SK-N-SH (cell line): ENCODE measurements around the gene RNF121. TPM values are rescaled to one million over a fixed set of nuclear protein-coding genes. Genes with fewer than 3 reads are reported as not detected.

Experiments
- CTCF ChIA-PET: fragments of 300-600, 350-600 bp; formaldehyde crosslinking; extraction: SDS; loops from one replicate; lab custom pipeline; 2021; lab: Yijun Ruan, JAX
- POLR2A ChIA-PET: fragments of 350-600 bp; sonication (Branson Sonifier 250); formaldehyde crosslinking; extraction: SDS; loops from one replicate; lab custom pipeline; 2020; ENCODE audit warnings: antibody characterized with exemption, inconsistent platforms; lab: Yijun Ruan, JAX
- DNase-seq: peaks from one replicate; pipeline ENCODE4 v3.0.0; 2012
- H2AFZ ChIP-seq: fragments of 200-600 bp; sonication (generic); 2 replicates; pipeline ENCODE4 v1.8.1; 2016; ENCODE audit warnings: antibody characterized with exemption, mild to moderate bottlenecking, low read depth
- H3F3A ChIP-seq: fragments of 200-600 bp; sonication (generic); replicated peaks from 2 replicates; pipeline ENCODE3; 2016; ENCODE audit warnings: antibody characterized with exemption, mild to moderate bottlenecking; ENCODE audit not compliant: insufficient read depth
- H3K27ac ChIP-seq, 2 experiments: fragments of 200-500 bp in 1 of 2; fragments of 200-600 bp in 1 of 2; sonication (Bioruptor generic) in 1 of 2; sonication (generic), shearing (Covaris generic) in 1 of 2; 2 replicates each; pipeline versions ENCODE4 v1.5.1 to v1.6.1; 2014 to 2016; ENCODE audit warnings: low read depth in 2 of 2, inconsistent platforms in 1 of 2, low read length in 1 of 2, mild to moderate bottlenecking in 1 of 2, mixed read lengths in 1 of 2
- H3K27me3 ChIP-seq: fragments of 200-600 bp; sonication (generic), shearing (Covaris generic); 2 replicates; pipeline ENCODE4 v1.6.1; 2016; ENCODE audit warnings: mixed run types; ENCODE audit not compliant: insufficient read depth
- H3K36me3 ChIP-seq, 2 experiments: fragments of 200-500 bp in 1 of 2; fragments of 200-600 bp in 1 of 2; sonication (Bioruptor generic) in 1 of 2; sonication (generic) in 1 of 2; replicated peaks in 1 of 2; 2 replicates each; pipeline versions ENCODE3 to v1.5.1; 2014 to 2016; ENCODE audit warnings: low read length in 1 of 2, mild to moderate bottlenecking in 1 of 2; ENCODE audit not compliant: insufficient read depth in 2 of 2, control insufficient read depth in 1 of 2
- H3K4me1 ChIP-seq, 2 experiments: fragments of 200-500 bp in 1 of 2; fragments of 200-600 bp in 1 of 2; sonication (Bioruptor generic) in 1 of 2; sonication (generic), shearing (Covaris generic) in 1 of 2; 2 replicates each; pipeline versions ENCODE4 v1.5.1 to v1.6.1; 2014 to 2016; ENCODE audit warnings: low read depth in 1 of 2, low read length in 1 of 2, mixed run types in 1 of 2; ENCODE audit not compliant: insufficient read depth in 2 of 2, control insufficient read depth in 1 of 2
- H3K4me2 ChIP-seq: fragments of 200-600 bp; sonication (generic), shearing (Covaris generic); 2 replicates; pipeline ENCODE4 v1.6.1; 2017; ENCODE audit warnings: mixed run types
- H3K4me3 ChIP-seq, 2 experiments: fragments of 200-500 bp in 1 of 2; fragments of 200-600 bp in 1 of 2; sonication (Bioruptor generic) in 1 of 2; sonication (generic), shearing (Covaris generic) in 1 of 2; 2 replicates each; pipeline versions ENCODE4 v1.5.1 to v1.8.1; 2014 to 2016; ENCODE audit warnings: low read depth in 2 of 2, inconsistent platforms in 1 of 2, low read length in 1 of 2, mild to moderate bottlenecking in 1 of 2, mixed read lengths in 1 of 2, moderate library complexity in 1 of 2
- H3K79me2 ChIP-seq: fragments of 200-600 bp; sonication (generic); 2 replicates; pipeline ENCODE4 v1.8.1; 2017; ENCODE audit warnings: mild to moderate bottlenecking; ENCODE audit not compliant: insufficient read depth
- H3K9ac ChIP-seq: fragments of 200-600 bp; sonication (generic); 2 replicates; pipeline ENCODE4 v1.6.1; 2017; ENCODE audit warnings: mixed run types
- H3K9me2 ChIP-seq: fragments of 200-600 bp; sonication (generic); 2 replicates; pipeline ENCODE4 v1.6.1; 2017; ENCODE audit warnings: mixed run types
- H3K9me3 ChIP-seq: fragments of 200-600 bp; sonication (generic); 2 replicates; pipeline ENCODE4 v1.6.1; 2017; ENCODE audit warnings: mixed run types, mild to moderate bottlenecking, moderate library complexity
- H4K20me1 ChIP-seq: fragments of 200-600 bp; sonication (generic); 2 replicates; pipeline ENCODE4 v1.6.1; 2017; ENCODE audit warnings: mild to moderate bottlenecking, mixed run types; ENCODE audit not compliant: insufficient read depth
- CHD2 ChIP-seq: fragments of 150-350 bp; IDR thresholded peaks from 2 replicates; pipeline ENCODE4 v1.6.1; 2018; ENCODE audit warnings: low read length; ENCODE audit not compliant: partially characterized antibody
- EZH2phosphoT487 ChIP-seq: fragments of 200-600 bp; sonication (generic); IDR thresholded peaks from 2 replicates; pipeline ENCODE4 v1.6.1; 2017; ENCODE audit warnings: low read depth, mixed run types, mild to moderate bottlenecking, antibody characterized with exemption, moderate library complexity, borderline replicate concordance
- FOXJ3 ChIP-seq: sonication (generic); formaldehyde crosslinking; IDR thresholded peaks from 2 replicates; pipeline ENCODE4 v1.5.1; 2020; ENCODE audit warnings: mild to moderate bottlenecking, missing genetic modification reagents
- FOXM1 ChIP-seq: IDR thresholded peaks from 2 replicates; pipeline ENCODE4 v1.4.0; 2012; ENCODE audit warnings: low read depth, mild to moderate bottlenecking
- GATA2 ChIP-seq: sonication (generic); formaldehyde crosslinking; IDR thresholded peaks from 2 replicates; pipeline ENCODE4 v1.5.0; 2020; ENCODE audit warnings: mild to moderate bottlenecking, missing genetic modification reagents
- JUND ChIP-seq: IDR thresholded peaks from 2 replicates; pipeline ENCODE4 v1.4.0; 2012
- MEF2A ChIP-seq: IDR thresholded peaks from 2 replicates; pipeline ENCODE4 v1.4.0; 2012; ENCODE audit warnings: low read depth, borderline replicate concordance
- NFIC ChIP-seq: IDR thresholded peaks from 2 replicates; pipeline ENCODE4 v1.4.0; 2012; ENCODE audit warnings: borderline replicate concordance
- POLR2AphosphoS5 ChIP-seq: IDR thresholded peaks from 2 replicates; pipeline ENCODE4 v1.6.1; 2012; ENCODE audit warnings: low read depth, low read length
- RXRA ChIP-seq: IDR thresholded peaks from 2 replicates; pipeline ENCODE4 v1.4.0; 2012; ENCODE audit warnings: low read depth, mild to moderate bottlenecking, borderline replicate concordance
- TCF12 ChIP-seq: IDR thresholded peaks from 2 replicates; pipeline ENCODE4 v1.4.0; 2012
- TEAD4 ChIP-seq: IDR thresholded peaks from 2 replicates; pipeline ENCODE4 v1.4.0; 2012; ENCODE audit warnings: mild to moderate bottlenecking, borderline replicate concordance; ENCODE audit not compliant: insufficient read depth
- WGBS: methylation state at CpG from one replicate; pipeline ENCODE4 v1.1.6; 2017; ENCODE audit warnings: low lambda C conversion rate; 5-methylcytosine and 5-hydroxymethylcytosine counted together
- polyA plus RNA-seq, 3 experiments: library from polyadenylated mRNA; depleted of rRNA; stranded (reverse); fragments of >200 nt; gene quantifications; 2 replicates each; pipeline ENCODE4 v1.2.3, GENCODE V29; 2012
- TF ChIP-seq, protein P1 (sequence below): IDR thresholded peaks from 2 replicates; pipeline ENCODE4 v1.4.0; 2012; ENCODE audit warnings: low read depth
- TF ChIP-seq, protein P2 (sequence below): IDR thresholded peaks from 2 replicates; pipeline ENCODE4; 2012
- TF ChIP-seq, protein P3 (sequence below): IDR thresholded peaks from 2 replicates; pipeline ENCODE4 v1.4.0; 2012; ENCODE audit warnings: low read depth, borderline replicate concordance

Gene RNF121
- polyA plus RNA-seq, 1 of the 3 experiments (the other 2 are of a cell fraction), result 49.5 TPM

DNA sequence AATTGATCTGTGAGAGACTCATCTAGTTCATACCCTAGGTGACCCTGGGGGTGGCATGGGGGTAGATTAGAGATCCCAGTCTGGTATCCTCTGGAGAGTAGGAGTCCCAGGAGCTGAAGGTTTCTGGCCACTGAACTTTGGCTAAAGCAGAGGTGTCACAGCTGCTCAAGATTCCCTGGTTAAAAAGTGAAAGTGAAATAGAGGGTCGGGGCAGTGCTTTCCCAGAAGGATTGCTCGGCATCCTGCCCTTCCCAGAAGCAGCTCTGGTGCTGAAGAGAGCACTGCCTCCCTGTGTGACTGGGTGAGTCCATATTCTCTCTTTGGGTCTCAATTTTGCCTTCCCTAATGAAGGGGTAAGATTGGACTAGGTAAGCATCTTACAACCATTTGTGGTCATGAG is 70.5 kb downstream of the RNF121 start:
- no peaks in the 10 kb centered on the region for H3K79me2 ChIP-seq
- H2AFZ ChIP-seq, result no peak overlapping the region
- H3K36me3 ChIP-seq, result peaks cover 3 to 52% of the 10 kb centered on the region in 2 experiments
- no peak overlapping the region for H3K9ac ChIP-seq
- CTCF ChIA-PET, result interaction anchor here (0.6 to 4.2 kb wide), 8 partner anchors 11 to 472 kb away, joined by 3 to 26 read pairs (median 4); no protein-coding TSS in a partner anchor
- no peaks in the 10 kb centered on the region for H3K27me3 ChIP-seq
- peaks cover 0 to 10% of the 10 kb centered on the region in 2 experiments; a peak in 1 of 4 replicates for H3K4me1 ChIP-seq
- H3K27ac ChIP-seq, result peak overlapping the region in 1 of 2 experiments; percentile 12; a peak in 1 of 4 replicates
- 75% methylated on average over 2 of the region's 2 CpGs for WGBS
- TF ChIP-seq EZH2phosphoT487 (no peak), FOXM1 (no peak), JUND (no peak), MEF2A (no peak), POLR2AphosphoS5 (no peak), TEAD4 (no peak), TCF12 (no peak), RXRA (no peak)
- TF ChIP-seq, protein P1, sequence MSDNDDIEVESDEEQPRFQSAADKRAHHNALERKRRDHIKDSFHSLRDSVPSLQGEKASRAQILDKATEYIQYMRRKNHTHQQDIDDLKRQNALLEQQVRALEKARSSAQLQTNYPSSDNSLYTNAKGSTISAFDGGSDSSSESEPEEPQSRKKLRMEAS, result no peak
- TF ChIP-seq, protein P2, sequence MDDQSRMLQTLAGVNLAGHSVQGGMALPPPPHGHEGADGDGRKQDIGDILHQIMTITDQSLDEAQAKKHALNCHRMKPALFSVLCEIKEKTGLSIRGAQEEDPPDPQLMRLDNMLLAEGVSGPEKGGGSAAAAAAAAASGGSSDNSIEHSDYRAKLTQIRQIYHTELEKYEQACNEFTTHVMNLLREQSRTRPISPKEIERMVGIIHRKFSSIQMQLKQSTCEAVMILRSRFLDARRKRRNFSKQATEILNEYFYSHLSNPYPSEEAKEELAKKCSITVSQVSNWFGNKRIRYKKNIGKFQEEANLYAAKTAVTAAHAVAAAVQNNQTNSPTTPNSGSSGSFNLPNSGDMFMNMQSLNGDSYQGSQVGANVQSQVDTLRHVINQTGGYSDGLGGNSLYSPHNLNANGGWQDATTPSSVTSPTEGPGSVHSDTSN, result no peak
- no peaks in the 10 kb centered on the region for H3K9me2 ChIP-seq
- no peak overlapping the region for H3K4me3 ChIP-seq
- DNase-seq, result no peak
- 0 out of 2 replicates have a peak overlapping the region, but pooled peaks have one; percentile 30 for H3K4me2 ChIP-seq
- peaks cover 24% of the 10 kb centered on the region for H3F3A ChIP-seq
- POLR2A ChIA-PET, result interaction anchor here (0.7 to 1.0 kb wide), 3 partner anchors 9 to 39 kb away, joined by 3 to 4 read pairs (median 3); no protein-coding TSS in a partner anchor
- H4K20me1 ChIP-seq, result peaks cover 4% of the 10 kb centered on the region
- H3K9me3 ChIP-seq, result no peaks in the 10 kb centered on the region

DNA sequence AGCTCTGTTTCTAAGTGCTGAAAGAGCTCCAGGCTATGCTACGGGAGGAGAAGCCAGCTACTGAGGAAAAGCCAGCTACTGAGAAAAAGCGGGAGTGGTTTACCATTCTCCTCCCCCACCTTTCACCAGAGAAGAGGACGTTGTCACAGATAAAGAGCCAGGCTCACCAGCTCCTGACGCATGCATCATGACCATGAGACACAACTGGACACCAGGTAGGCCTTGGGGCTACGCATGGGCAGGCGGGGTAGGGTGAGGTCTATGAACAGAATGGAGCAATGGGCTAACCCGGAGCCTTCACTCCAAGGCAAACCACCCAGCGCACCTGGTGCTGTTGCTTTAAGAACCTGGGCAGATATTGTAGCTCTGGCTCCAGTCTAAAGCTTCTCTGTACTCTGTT is 71.0 kb downstream of the RNF121 start:
- H3K36me3 ChIP-seq, result peaks cover 3 to 57% of the 10 kb centered on the region in 2 experiments
- no peaks in the 10 kb centered on the region for H3K79me2 ChIP-seq
- H4K20me1 ChIP-seq, result peaks cover 7% of the 10 kb centered on the region
- CTCF ChIA-PET, result interaction anchor here (0.6 to 4.2 kb wide), 8 partner anchors 10 to 472 kb away, joined by 3 to 26 read pairs (median 4); no protein-coding TSS in a partner anchor
- H3K4me2 ChIP-seq, result 0 out of 2 replicates have a peak overlapping the region, but pooled peaks have one; percentile 30
- WGBS, result 94% methylated on average over 8 of the region's 8 CpGs
- DNase-seq, result no peak
- no peaks in the 10 kb centered on the region for H3K27me3 ChIP-seq
- TF ChIP-seq GATA2 (CRISPR knock-in tag) (no peak), TCF12 (no peak), CHD2 (no peak), NFIC (no peak), FOXJ3 (CRISPR knock-in tag) (no peak), EZH2phosphoT487 (no peak)
- TF ChIP-seq, protein P2, result no peak
- TF ChIP-seq, protein P3, sequence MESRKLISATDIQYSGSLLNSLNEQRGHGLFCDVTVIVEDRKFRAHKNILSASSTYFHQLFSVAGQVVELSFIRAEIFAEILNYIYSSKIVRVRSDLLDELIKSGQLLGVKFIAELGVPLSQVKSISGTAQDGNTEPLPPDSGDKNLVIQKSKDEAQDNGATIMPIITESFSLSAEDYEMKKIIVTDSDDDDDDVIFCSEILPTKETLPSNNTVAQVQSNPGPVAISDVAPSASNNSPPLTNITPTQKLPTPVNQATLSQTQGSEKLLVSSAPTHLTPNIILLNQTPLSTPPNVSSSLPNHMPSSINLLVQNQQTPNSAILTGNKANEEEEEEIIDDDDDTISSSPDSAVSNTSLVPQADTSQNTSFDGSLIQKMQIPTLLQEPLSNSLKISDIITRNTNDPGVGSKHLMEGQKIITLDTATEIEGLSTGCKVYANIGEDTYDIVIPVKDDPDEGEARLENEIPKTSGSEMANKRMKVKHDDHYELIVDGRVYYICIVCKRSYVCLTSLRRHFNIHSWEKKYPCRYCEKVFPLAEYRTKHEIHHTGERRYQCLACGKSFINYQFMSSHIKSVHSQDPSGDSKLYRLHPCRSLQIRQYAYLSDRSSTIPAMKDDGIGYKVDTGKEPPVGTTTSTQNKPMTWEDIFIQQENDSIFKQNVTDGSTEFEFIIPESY, result no peak
- TF ChIP-seq, protein P1, result no peak
- H3K9me2 ChIP-seq, result no peaks in the 10 kb centered on the region
- peaks cover 24% of the 10 kb centered on the region for H3F3A ChIP-seq
- H3K4me1 ChIP-seq, result peaks cover 0 to 10% of the 10 kb centered on the region in 2 experiments; a peak in 1 of 4 replicates
- H3K4me3 ChIP-seq, result no peak overlapping the region
- no peak overlapping the region for H3K9ac ChIP-seq
- no peaks in the 10 kb centered on the region for H3K9me3 ChIP-seq
- H2AFZ ChIP-seq, result no peak overlapping the region
- POLR2A ChIA-PET, result interaction anchor here (0.7 to 1.0 kb wide), 3 partner anchors 9 to 39 kb away, joined by 3 to 4 read pairs (median 3); no protein-coding TSS in a partner anchor
- peak overlapping the region in 1 of 2 experiments; percentile 12; a peak in 1 of 4 replicates for H3K27ac ChIP-seq
